K562 (cell line): ENCODE data around the gene OSBP2. TPM values are rescaled to one million over a fixed set of nuclear protein-coding genes. Genes with fewer than 3 reads are reported as not detected.

ENCODE experiments used
- ARID3A ChIP-seq: IDR thresholded peaks from 2 replicates; pipeline ENCODE4 v1.6.1; 2012; ENCODE audit warnings: low read depth, low read length, improper control_type of control experiment, borderline replicate concordance
- ATF1 ChIP-seq, 2 experiments: fragments of 450-650 bp in 1 of 2; IDR thresholded peaks; 2 replicates each; pipeline ENCODE4 v1.6.1; 2016; ENCODE audit warnings: missing compliant biosample characterization in 1 of 2, missing genetic modification characterization in 1 of 2
- CBFA2T2 ChIP-seq: fragments of 450-650 bp; conservative IDR thresholded peaks from 2 replicates; pipeline ENCODE4 v1.6.1; 2017; ENCODE audit warnings: mild to moderate bottlenecking
- CTCF ChIP-seq, 3 experiments: IDR thresholded peaks in 2 of 3; conservative IDR thresholded peaks in 1 of 3; 2 replicates each; pipeline ENCODE4 v1.5.1; 2011 to 2012; ENCODE audit warnings: low read length in 3 of 3, mild to moderate bottlenecking in 3 of 3, control low read depth in 2 of 3, improper control_type of control experiment in 1 of 3, inconsistent platforms in 1 of 3, low read depth in 1 of 3, mixed read lengths in 1 of 3, moderate library complexity in 1 of 3; ENCODE audit not compliant: insufficient read depth in 2 of 3
- KLF1 ChIP-seq: fragments of 450-650 bp; IDR thresholded peaks from 2 replicates; pipeline ENCODE4 v1.6.1; 2016; ENCODE audit warnings: missing genetic modification characterization, missing compliant biosample characterization
- NUFIP1 ChIP-seq: fragments of 450-650 bp; IDR thresholded peaks from 2 replicates; pipeline ENCODE4 v1.6.1; 2018; ENCODE audit not compliant: partially characterized antibody
- POU5F1 ChIP-seq: fragments of 150-350 bp; IDR thresholded peaks from 2 replicates; pipeline ENCODE4 v1.6.1; 2014; ENCODE audit warnings: borderline replicate concordance, low read length, low read depth, mild to moderate bottlenecking; ENCODE audit not compliant: partially characterized antibody
- STAG1 ChIP-seq: sonication (generic); formaldehyde crosslinking; IDR thresholded peaks from 2 replicates; pipeline ENCODE4 v1.5.0; 2020; ENCODE audit warnings: missing genetic modification reagents, borderline replicate concordance
- polyA plus RNA-seq, 8 experiments: library from polyadenylated mRNA; depleted of rRNA in 4 of 8; stranded (reverse) in 5 of 8; unstranded in 3 of 8; fragments of >200 nt; fragmentation: Nextera tagmentation in 2 of 8; fragmentation: Illumina TruSeq in 1 of 8; extraction: Ambion mirVana in 2 of 8; extraction: Trizol in 1 of 8; gene quantifications; 2 replicates each; pipeline versions ENCODE4 v1.2.1 to v1.2.3, GENCODE V29; 2011 to 2014; ENCODE audit warnings: inconsistent platforms in 1 of 8, missing spikeins in 1 of 8
- total RNA-seq, 7 experiments: library from RNA; depleted of rRNA in 6 of 7; stranded (reverse); fragments of >200 nt in 6 of 7; fragmentation: Illumina TruSeq in 2 of 7; extraction: Trizol in 2 of 7; gene quantifications; 2 replicates each; pipeline versions ENCODE4 v1.2.1 to v1.2.3, GENCODE V29; 2011 to 2021; ENCODE audit warnings: low replicate concordance in 1 of 7
- TF ChIP-seq, protein P1 (sequence below): sonication (generic); formaldehyde crosslinking; IDR thresholded peaks from 2 replicates; pipeline ENCODE4 v1.8.0; 2022; ENCODE audit warnings: mild to moderate bottlenecking, missing genetic modification reagents

Gene OSBP2
- total and polyA plus RNA-seq, 9 of the 15 experiments (the other 6 are each of a cell fraction or from before 2014, with no cell fraction given), result 0.52 to 29.5 (median 21.6) TPM

DNA sequence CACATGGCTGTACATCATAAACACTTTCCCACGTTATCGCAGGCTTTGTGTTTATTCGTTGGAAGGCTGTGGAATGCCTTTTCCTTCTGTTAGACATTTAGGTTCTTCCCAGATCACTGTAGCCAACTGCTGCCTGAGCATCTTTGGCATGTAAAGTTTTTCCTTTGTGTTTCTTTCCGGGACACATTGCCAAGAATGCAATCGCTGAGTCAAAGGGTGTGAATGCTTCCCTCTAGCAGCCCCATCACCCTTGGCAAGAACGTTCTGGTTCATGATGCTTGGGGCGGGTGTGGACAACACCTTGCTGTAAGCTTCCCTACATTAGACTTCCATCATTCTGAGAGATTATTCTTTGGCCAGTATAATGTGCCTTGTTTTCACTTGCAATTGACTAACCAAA, 136.2 kb downstream of the OSBP2 start (continued):
- TF ChIP-seq, protein P1, sequence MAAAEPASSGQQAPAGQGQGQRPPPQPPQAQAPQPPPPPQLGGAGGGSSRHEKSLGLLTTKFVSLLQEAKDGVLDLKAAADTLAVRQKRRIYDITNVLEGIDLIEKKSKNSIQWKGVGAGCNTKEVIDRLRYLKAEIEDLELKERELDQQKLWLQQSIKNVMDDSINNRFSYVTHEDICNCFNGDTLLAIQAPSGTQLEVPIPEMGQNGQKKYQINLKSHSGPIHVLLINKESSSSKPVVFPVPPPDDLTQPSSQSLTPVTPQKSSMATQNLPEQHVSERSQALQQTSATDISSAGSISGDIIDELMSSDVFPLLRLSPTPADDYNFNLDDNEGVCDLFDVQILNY (CRISPR knock-in tag), result no peak
- TF ChIP-seq CBFA2T2, result no peak
- TF ChIP-seq POU5F1, result no peak
- TF ChIP-seq CTCF (IDR thresholded peaks at IDR 0.05 in 2 of 3, conservative IDR thresholded peaks at IDR 0.05 in 1 of 3; ENCODE audit: insufficient read depth in 2 of 3, low read depth in 1 of 3, low read length in 3 of 3), result no peak
- no peak for TF ChIP-seq ATF1 (CRISPR knock-in tag; IDR thresholded peaks at IDR 0.05)
- no peak for TF ChIP-seq ATF1 (tag; IDR thresholded peaks at IDR 0.05)
- no peak for TF ChIP-seq KLF1 (tag)
- TF ChIP-seq STAG1 (CRISPR knock-in tag), result no peak
- no peak for TF ChIP-seq NUFIP1
- no peak for TF ChIP-seq ARID3A
